COLO668 (cell line): ENCODE measurements around the gene ANXA6.

Experiments
- DNase-seq: peaks from one replicate; lab custom pipeline; 2025; ENCODE audit not compliant: unreplicated experiment; lab: John Stamatoyannopoulos, UW

ANXA6 gene

DNA sequence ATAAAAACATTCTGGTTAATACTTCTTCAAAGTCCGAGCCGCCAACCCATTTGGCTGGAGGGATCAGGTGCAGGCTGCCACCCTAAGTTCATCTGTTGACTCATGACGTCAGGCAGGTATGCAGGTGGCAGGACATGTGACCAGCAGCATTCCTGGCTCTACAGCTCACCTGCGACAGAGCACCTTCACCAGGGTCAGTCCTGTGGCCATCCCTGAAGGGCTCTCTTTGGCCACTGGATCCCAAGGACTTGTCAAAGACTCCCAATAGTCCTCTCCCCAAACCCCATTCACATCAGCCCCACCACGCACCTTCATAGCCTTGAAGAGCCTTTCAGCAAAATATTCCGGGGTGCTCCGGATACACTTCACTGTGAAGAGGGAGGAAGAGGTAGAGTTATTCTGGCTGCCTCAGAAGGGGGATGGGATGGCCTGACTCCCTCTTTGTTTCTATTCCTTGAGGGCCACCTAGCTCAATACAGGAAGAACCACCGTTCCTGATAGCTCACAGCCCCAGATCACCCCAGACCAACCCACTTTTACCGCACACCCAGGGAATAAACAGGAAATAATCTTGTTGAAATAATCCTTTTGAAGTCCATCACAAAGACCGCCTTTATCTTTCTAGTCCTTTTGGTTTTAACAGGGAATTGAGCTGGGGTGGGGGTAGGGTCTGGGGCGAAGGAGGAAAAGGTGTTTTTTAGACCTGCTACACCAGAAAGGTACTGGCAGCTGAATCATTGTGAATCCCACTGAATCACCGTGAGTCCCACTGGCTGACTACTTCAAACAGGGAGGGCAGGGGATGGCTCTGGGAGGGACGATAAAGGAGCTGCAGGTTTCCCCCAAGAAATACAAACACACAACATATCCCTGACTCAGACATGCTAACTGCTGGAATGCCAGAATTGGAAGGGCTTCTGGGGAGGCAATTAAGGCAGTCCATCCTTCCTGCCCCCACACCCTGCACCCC lies 26.4 kb downstream of the ANXA6 start:
- peak; percentile 5 for DNase-seq

DNA sequence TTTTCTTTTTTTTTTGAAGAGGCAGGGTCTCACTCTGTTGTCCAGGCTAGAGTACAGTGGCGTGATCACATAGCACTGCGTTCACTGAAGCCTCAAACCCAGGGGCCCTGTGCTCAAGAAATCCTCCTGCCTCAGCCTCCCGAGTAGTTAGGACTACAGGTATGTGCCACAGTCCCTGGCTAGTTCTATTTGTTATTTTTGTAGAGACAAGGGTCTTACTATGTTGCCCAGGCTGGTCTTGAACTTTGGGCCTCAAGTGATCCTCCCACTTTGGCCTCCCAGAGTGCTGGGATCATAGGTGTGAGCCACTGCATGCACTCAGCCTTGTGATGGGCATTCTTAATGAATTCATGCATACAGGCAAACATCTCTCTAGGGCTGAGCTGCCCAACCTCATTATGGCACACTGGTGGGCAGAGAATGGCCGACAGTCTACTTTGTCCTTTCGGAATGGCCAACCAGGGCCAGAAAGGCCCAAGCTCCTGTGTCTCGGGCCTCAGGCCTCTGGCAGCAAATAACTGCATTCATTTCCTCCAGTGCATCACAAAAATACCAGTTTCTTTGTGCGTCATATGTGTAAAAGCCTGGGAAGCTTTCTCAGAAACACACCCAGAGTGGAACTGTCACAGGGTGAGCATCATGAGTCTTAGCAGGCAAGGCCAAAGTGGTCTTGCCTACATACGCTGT lies 27.2 kb downstream of the ANXA6 start:
- DNase-seq, result no peak

DNA sequence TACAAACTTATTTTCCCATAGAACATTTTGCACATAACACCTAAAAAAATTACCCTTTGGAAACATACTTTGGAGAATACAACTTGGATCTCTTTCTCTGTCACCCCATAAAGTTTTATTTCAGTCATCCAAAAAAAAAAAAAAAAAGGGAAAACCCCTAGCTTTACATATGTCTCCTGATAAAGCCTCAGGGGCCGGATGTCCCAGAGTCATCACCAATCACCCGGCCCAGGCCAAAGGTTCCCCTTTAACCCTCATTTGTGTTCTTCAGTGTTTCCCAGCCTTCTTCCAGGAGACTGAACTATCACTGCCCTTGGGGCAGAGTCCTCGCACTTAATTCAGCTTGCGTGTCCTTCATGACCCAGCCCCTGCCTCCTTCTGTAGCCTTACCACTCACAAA lies 28.8 kb downstream of the ANXA6 start:
- no peak for DNase-seq

DNA sequence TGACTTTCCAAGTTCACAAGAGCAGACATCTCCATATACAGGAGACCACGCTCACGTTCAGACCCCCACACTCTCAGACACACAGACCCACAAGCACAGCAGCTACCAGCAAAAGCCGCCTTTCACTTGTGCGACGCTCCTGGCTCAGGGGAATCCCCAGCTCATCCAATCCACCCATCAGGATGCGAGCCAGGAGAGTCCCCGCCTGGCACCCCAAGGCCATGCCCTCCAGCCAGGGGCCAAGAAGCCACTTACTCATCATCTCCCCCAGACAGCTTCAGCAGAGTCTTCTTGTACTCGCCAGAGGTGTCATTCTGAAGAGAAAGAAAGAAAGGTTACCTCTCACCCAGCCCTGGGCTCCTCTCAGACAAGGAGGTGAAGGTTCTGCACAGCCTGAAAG lies 29.7 kb downstream of the ANXA6 start:
- no peak for DNase-seq

DNA sequence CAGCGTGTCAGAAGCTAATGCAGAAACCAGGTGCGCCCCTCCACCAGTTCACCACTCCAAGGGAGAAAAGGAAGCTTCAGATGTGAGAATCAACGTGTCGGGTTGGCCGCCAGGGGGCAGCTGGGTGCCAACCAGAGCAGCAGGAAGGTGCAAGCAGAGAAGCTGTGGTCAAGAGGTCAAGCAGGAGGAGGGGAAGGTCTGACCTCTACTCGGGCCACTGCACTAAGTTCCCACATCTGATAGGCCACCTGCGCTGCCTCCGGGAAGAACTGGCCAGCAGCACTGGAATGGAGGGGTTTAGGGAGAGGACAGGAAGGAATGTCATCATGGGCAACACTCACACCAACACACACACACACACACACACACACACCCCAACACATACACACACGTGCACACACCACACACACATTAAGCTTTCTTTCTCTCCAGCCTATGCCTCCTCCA lies 31.4 kb downstream of the ANXA6 start:
- DNase-seq, result peak; percentile 27

DNA sequence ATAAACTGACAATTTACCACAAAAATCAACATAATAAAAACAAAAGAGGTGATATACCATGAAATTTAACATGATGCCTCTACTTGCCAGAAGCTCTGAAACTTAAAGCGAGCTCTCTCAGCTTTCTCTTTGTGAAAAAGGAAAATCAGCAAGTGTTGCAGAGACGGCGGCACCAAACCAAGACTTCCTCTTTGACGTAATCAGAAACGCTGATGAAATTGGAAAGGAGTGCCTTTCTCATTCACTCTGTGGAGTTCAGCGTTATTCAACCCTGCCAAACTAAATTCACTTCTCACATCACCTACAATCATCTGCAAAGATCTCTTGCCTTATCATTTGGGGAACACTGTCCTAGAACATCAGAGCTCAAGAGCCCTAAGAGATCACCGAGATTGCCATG lies 32.2 kb downstream of the ANXA6 start:
- DNase-seq, result no peak

DNA sequence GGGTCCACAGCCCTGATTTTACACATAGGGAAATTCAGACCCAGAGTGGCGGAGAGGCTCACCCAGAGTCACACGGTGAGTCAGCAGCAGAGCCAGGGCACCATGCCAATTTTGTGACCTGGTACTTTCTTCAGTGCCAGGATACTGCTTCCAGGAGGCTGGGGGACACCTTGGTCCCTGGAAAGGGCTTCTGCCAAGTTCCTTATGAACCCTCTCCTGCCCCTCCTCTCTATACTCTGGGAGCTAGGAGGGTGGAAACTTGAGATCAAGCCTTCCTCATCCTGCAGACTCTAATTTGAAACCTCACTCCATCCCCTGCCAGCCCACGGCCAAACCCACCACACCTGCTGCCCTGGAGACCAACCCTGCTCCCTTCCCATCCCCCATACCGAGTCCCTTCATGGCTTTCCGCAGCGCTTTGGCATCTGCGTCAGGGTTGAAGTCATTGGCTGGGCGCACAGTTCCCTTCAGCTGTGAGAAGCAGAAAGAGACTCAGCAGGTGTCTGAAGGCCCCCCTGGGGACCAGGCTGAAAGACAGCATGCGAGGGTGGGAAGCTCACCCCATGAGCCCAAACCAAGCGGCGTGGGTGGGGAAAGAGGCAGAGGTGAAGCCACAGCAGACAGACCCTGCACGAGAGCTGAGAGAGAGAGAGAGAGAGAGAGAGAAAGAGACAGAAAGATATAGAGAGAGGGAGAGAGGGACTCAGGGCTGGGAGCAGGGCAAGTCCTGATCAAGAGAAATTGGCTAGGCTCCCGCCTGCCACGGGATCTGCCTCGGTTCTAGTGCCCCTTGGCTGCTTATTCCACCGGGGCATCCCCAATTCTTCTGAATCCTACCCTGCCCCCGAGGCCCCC lies 33.5 kb downstream of the ANXA6 start:
- no peak for DNase-seq

DNA sequence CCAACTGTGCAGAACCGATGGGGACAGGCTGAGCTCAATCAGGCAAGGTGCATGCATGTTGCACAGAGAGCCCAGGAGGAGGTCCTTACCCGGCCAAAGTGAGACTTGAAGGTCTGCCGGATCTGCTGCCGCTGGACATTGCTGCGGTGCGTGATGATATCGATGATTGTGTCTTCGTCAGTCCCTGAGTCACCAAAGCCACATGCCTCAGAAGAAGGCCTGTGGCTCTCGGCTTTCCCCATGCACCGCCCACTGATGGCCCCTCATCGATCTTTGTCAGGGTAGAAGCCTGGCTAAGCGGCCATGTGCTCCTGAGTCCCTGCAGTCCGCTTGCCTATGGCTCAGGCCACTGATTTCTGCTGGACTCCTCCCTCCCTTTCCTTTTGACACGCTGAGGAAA lies 34.8 kb downstream of the ANXA6 start:
- DNase-seq, result no peak

DNA sequence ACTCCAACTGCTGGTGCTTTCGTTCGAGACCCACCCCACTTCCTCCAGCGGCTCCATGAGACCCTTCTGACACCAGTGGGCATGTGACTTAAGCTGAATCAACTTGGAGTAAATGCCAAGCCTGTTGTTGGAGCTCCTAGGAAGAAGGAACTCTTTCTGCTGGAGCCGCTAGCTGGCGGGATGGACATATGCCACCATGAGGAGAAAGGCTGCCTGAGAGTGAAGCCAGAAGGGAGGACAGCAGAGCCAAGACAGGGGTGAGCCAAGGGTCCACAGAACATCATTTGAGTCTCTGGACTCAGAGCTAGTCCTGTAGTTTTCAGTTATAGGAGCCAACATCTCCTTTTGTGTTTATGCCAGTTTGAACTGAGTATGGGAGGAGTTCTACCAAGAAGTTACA lies 35.9 kb downstream of the ANXA6 start:
- no peak for DNase-seq

DNA sequence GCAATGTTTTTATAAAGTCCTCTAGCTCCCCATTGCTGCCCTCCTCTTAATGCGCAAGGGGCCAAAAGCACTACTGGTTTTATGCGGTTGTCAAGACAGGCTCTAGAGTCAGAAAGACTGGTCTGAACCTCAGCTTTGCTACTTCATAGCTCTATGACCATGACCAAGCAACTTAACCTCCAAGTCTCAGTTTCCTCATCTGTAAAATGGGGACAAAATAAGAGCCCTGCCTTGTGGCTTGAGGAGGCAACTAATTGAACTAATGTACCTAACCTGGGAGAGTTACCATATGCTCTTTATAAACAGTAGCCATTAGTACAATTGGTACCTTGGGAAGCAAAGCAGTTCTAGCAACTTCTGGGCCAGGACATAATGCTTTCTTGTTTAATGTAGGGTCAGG lies 36.5 kb downstream of the ANXA6 start:
- DNase-seq, result no peak

DNA sequence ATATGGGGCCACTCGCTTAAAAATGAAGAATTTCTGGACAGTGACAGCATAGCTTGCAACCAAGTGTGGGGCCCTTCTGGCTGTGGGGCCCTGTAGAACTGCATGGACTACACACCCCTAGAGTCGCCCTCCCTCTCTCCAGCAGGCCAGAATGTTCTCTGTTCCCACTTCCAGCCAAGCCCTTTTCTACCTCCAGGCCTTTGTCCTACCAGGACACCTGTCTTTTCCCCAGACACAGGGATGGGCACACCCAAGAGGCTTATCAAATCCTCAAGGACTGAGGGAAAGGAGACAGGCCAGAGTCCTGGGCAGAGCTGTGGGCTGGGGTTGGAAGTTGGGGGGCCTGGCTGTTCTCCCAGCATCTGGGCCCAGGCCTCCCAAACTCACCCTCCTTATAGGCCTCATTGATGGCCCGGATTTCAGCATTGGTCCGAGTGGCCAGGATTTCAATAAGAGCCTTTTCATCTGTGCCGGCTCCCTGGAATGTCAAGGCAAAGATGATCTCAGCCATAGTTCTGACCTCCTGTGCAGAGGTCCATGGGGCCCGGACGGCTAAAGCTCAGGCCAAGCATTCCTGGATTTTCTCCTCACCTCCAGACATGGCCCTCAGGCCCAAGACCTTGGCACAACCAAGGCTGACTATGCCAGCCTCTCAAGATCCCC lies 38.5 kb downstream of the ANXA6 start:
- no peak for DNase-seq

DNA sequence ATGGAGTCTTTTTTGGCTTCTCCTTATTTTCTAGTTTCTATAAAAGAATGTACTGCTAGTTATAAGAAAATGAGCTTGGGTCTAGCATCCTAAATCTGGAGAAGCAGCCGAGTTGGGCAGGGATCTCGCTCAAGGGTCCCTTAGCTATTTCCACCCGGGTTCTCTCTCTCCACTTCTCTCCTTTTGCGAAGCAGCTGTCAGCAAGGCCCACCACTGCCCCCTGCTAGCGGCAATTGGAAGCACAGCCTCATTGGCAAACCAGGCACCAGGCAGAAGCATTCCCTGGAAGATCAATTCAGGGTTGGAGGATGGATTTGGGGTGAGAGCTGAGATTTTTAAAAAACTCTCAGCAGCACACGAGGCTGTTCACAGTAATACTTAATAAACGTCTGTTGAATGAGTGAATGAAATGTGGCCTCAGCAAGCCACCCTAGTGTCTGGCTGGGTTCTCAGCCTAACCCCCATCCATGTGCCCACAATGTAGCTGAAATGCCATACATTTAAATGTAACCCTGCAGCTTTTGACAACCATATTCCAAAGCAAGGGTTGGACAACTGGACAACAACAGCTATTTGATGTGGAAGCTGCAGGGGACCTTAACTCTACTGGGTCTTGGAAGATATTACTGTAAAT lies 42.2 kb downstream of the ANXA6 start:
- DNase-seq, result peak; percentile 38

DNA sequence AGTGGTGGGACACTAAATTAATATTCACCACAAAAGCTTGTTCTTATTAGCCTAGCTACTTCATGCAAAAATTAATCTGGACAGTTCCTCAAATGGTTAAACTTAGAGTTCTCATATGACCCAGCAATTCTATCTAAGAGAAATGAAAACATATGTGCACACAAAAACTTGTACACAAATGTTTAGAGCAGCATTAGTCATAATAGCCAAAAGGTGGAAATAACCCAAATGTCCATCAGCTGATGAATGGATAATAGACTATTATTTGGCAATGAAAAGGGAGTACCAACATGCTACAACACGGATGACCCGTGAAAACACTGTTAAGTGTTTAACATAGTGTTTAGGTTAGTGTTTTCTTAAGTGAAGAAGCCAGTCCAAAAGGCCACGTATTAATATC lies 43.9 kb downstream of the ANXA6 start:
- DNase-seq, result no peak

DNA sequence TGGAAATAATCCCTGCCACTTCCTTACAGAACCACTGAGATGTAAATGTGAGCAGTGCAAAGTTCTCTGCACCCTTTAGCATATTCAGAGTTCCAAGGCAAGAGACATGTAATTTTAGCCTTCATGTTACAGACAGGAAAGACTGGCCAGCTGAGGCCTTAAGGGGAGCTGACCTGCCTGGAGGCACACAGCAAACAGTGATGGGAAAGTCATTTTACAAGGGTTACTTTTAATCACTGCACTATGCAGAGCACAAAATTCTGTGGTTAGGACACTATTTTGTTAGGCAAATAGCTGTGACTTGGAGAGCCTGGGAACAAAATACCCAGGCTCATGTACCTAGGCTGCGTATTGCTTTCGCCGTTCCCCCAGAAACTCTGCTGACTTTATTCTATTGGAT lies 46.6 kb downstream of the ANXA6 start:
- DNase-seq, result no peak

DNA sequence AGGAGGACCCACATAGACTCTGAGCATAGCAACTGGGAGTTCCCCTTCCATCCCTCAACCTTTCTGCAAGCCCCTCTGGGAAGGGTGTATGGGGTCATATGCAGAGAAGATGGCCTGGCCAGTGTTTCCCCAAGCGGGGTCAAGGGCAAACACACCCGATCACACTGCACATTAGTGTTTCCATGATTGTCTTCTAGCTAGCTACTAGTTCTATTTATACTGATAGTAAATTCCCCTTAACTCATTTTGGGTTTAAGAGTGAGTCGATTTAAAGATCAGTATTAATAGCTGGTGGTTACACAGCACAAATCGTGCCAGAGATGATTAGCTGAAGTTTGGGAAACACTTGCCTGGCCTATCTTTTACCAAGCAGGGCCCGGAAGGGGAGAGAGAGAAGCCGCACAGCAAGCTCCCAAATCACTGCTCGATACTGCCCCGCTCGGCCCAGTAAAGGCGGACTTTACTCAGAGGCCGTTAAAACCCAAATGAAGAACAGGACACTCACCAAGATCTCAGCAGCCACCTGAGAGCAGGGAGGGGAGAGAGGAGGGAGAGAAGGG lies 47.4 kb downstream of the ANXA6 start:
- DNase-seq, result no peak

DNA sequence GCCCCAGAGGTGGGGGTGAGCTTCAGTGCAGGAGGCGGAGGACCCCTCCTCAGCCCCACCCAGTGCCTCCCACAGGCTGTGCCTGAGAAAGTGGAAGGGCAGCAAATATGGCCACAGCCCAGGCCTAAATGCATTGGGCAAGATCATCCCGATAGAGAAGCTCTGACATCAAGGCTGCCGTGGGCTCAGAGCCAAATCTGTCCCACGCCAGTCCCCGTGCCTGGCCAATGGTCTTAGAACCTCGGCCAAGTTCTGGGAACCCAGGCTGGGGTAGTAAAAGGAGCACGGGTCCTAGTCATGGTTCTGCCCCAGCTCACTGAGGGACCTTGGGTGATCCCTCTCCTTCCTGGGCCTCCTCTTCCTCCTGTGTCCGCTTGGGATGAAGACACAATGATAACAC lies 49.0 kb downstream of the ANXA6 start:
- DNase-seq, result no peak

DNA sequence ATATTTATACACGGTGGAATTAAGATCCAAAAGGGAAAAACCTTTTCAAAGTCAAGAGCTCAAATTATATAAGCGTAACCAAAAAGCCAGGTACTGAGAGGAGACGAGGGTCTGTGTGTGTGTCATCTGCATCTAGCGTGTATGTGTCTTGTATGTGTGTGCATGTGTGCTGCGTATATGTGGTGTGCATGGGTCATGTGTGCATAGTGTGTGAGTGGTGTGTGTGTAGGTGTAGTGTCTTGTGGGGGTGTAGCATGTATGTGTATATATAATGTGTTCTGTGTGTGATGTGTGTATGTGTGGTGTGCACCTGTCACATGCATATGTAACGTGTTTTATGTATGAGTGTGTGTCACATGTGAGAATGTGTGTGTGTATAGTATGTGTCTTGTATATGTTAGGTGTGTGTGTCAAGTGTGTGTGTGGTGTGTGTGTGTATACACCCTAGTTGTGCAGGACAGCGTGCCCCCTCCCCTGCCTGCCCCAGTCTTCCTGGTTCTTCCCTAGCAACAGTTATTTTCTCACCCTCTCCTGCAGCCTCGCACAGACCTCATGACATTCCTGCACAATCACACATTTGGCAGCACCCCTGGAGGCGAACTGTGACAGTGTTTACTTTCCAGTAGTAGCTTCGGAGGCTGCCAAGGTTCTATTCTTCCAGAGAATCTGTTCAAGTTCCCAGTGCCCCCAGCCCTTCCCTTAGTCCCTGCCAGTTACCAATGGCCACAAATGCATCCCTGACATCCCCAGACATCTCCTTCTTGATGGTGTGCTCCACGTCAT lies 49.6 kb downstream of the ANXA6 start:
- no peak for DNase-seq

DNA sequence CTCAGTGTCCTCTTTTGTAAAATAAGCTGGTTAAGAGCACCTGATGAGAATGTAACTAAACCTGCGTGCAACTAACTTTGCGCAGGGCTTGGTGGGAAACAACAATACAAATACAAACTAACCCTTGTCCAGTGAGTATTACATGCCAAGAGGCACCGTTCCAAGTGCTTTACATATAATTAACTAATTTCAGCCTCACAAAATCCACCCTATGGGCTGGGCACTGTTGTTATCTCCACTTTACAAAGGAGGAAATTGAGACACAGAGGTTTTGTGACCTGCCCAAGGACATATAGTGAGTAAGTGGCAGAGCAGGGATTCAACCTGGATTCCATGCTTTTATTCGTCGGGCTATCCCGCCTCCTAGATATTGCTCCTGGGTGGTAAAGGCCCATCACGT lies 50.5 kb downstream of the ANXA6 start:
- DNase-seq, result no peak

DNA sequence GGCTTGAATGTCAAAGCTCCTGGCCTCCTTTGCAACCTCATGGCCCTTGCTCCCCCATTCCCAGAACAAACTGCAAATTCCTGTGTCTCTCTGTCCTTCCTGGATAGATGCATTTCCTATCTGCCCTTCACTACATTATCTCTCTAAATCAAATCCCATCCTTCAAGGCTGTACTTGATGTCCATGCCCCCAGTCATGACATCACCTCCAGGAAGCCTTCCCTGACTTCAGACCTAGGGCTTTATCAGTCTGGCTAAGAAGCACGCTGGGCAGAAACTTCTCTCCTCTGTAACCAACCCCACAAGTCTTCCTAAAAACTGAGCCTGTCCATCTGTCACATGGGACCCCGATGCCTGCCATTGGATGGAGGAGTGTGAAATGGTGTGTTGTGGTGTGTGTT lies 51.1 kb downstream of the ANXA6 start:
- DNase-seq, result no peak
